Measurements from ENCODE around the gene KCTD15.

Gene KCTD15

DNA sequence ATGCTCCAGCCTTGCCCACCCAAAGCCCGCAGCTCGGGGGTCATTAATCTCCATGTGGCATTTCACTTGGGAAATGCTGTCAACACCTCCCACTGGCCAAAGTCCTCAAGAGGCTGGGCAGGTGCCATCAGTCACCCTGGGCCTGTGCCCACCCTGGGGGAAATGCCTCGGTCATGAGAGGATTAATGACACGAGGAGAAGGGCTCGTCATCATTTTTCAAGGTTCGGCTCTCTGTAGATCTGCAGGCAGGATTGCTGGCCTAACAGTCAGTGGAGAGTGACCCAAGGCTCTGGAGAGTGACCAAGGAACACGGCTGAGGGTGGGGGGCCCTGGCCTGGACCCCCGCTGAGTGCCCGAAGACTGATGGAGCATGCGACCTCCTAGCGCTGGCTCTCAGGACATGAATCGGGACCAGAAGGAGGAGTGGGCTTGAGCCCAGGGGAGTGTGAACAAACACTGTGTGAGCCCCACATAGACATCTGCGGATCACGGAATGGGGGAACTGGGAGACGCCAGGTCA lies 15.2 kb upstream of the KCTD15 start:
- peaks cover 0 to 3% of the 10 kb centered on the region in 2 donors for H3K4me1 ChIP-seq (ENCODE audit: control insufficient read depth in 1 of 2, insufficient read depth in 2 of 2, low read length in 2 of 2)
- H3K4me3 ChIP-seq (ENCODE audit: low read depth in 1 of 2, low read length in 2 of 2): no peak overlapping the region
- H3K36me3 ChIP-seq (ENCODE audit: control insufficient read depth in 1 of 2, insufficient read depth in 2 of 2, low read length in 2 of 2): no peaks in the 10 kb centered on the region
- H3K27ac ChIP-seq (ENCODE audit: low read length): no peak overlapping the region
- peaks cover 6% of the 10 kb centered on the region for H3K27me3 ChIP-seq (ENCODE audit: low read depth, low read length)
- no peaks in the 10 kb centered on the region for H3K9me3 ChIP-seq (ENCODE audit: control insufficient read depth in 1 of 2, low read length in 2 of 2)

DNA sequence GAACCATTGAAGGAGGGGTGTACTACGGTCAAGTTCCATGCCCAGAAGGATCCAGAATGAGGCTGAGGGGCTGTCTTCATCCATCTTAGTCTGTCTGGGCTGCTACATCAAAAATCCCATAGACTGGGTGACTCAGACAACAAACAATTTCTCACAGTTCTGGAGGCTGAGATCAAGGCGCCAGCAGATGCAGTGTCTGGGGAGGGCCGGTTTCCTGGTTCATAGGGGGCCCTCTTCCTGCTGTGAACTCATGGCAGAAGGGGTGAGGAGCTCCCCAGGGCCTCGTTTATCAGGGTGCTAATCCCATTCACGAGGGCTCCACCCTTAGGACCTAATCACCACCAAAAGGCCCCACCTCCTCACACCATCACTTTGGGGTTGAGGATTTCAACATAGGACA lies 14.7 kb upstream of the KCTD15 start:
- Histone ChIP-seq H3K4me1 (ENCODE audit: control insufficient read depth in 1 of 2, insufficient read depth in 2 of 2, low read length in 2 of 2) (peaks cover 0 to 3% of the 10 kb centered on the region in 2 donors), H3K4me3 (ENCODE audit: low read depth in 1 of 2, low read length in 2 of 2) (no peak overlapping the region), H3K9me3 (ENCODE audit: control insufficient read depth in 1 of 2, low read length in 2 of 2) (no peaks in the 10 kb centered on the region), H3K27ac (ENCODE audit: low read length) (no peak overlapping the region), H3K36me3 (ENCODE audit: control insufficient read depth in 1 of 2, insufficient read depth in 2 of 2, low read length in 2 of 2) (no peaks in the 10 kb centered on the region), H3K27me3 (ENCODE audit: low read depth, low read length) (peaks cover 6% of the 10 kb centered on the region)

DNA sequence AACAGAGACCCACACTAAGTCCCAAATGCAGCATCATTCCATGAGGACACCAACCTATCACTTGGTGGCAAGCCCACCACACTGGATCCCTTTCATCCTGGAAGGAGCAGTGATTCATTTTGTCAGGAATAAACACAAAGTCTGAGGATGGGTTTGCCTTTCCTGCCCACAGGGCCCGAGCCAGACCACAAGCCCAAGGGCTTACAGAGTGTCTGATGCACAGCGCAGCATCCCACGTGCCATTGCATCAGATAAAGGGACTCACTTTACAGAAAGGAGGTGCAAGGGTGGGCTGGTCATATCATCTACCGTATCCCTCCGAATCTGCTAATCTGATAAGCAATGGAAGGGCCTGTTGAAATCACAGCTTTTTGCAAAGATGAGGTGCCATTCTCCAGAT lies 12.2 kb upstream of the KCTD15 start:
- no peak overlapping the region for H3K27ac ChIP-seq (ENCODE audit: low read length)
- H3K36me3 ChIP-seq (ENCODE audit: control insufficient read depth in 1 of 2, insufficient read depth in 2 of 2, low read length in 2 of 2): no peaks in the 10 kb centered on the region
- no peaks in the 10 kb centered on the region for H3K9me3 ChIP-seq (ENCODE audit: control insufficient read depth in 1 of 2, low read length in 2 of 2)
- H3K4me3 ChIP-seq (ENCODE audit: low read depth in 1 of 2, low read length in 2 of 2): no peak overlapping the region
- peaks cover under 1% of the 10 kb centered on the region for H3K27me3 ChIP-seq (ENCODE audit: low read depth, low read length)
- H3K4me1 ChIP-seq (ENCODE audit: control insufficient read depth in 1 of 2, insufficient read depth in 2 of 2, low read length in 2 of 2): no peaks in the 10 kb centered on the region

DNA sequence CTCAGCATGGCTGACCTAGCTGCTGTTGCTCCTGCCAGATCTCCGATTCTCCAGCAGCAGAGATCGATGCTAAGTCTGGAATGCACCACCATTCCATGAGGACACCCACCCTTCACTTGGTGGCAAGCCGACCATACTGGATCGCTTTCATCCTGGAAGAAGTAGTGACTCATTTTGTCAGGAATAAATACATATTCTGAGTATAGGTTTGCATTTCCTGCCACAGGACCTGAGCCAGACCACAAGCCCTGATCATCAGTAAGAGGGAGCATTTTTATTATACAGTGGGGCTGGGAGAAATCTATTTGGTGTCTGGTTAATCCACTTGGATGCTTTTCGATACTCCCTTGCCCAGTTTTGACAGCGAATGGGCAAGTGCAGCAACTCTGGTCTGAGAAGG lies 10.9 kb upstream of the KCTD15 start:
- Histone ChIP-seq H3K9me3 (ENCODE audit: control insufficient read depth in 1 of 2, low read length in 2 of 2) (no peaks in the 10 kb centered on the region), H3K4me3 (ENCODE audit: low read depth in 1 of 2, low read length in 2 of 2) (no peak overlapping the region), H3K36me3 (ENCODE audit: control insufficient read depth in 1 of 2, insufficient read depth in 2 of 2, low read length in 2 of 2) (no peaks in the 10 kb centered on the region), H3K27me3 (ENCODE audit: low read depth, low read length) (no peaks in the 10 kb centered on the region), H3K4me1 (ENCODE audit: control insufficient read depth in 1 of 2, insufficient read depth in 2 of 2, low read length in 2 of 2) (no peaks in the 10 kb centered on the region), H3K27ac (ENCODE audit: low read length) (no peak overlapping the region)

DNA sequence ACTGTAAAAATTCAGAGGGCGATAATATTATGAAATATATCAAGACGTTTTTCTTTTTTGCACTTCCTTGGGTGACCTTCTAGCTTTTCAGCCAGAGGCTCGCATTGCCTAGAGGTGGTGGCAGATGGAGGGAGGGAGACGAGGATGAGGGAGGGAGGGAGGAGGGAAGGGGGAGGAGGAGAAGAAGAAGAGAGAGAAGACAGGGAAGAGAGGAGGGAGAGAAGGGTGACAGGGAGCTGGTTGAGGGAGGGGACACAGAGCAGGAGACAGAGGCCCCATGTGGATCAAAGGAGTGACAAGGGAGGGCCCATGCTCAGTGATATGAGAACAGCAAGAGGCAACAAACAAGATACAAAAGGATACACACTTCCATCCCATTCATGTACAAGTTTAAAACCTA lies 8.0 kb upstream of the KCTD15 start:
- H3K9me3 ChIP-seq (ENCODE audit: control insufficient read depth in 1 of 2, low read length in 2 of 2): no peaks in the 10 kb centered on the region
- H3K4me3 ChIP-seq (ENCODE audit: low read depth in 1 of 2, low read length in 2 of 2): no peak overlapping the region
- no peaks in the 10 kb centered on the region for H3K36me3 ChIP-seq (ENCODE audit: control insufficient read depth in 1 of 2, insufficient read depth in 2 of 2, low read length in 2 of 2)
- H3K4me1 ChIP-seq (ENCODE audit: control insufficient read depth in 1 of 2, insufficient read depth in 2 of 2, low read length in 2 of 2): no peaks in the 10 kb centered on the region
- no peak overlapping the region for H3K27ac ChIP-seq (ENCODE audit: low read length)
- no peaks in the 10 kb centered on the region for H3K27me3 ChIP-seq (ENCODE audit: low read depth, low read length)

DNA sequence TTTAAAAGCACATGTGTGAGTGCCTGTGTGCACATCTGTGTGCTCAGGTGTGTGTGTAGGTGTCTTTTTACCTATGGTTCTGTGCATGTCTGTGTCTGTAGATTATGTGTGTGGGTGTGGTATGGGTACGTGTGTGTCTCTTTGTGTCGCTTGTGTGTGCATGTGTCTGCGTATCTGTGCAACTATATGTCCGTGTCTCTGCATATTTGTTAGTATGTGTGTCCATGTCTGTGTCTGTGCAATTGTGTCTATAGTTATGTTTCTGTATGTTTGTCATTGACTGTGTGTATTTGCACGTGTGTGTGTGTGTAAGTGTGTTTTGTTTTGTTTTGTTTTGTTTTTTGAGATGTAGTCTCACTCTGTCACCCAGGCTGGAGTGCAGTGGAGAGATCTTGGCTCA lies 7.3 kb upstream of the KCTD15 start:
- no peak overlapping the region for H3K27ac ChIP-seq (ENCODE audit: low read length)
- H3K27me3 ChIP-seq (ENCODE audit: low read depth, low read length): no peaks in the 10 kb centered on the region
- H3K4me1 ChIP-seq (ENCODE audit: control insufficient read depth in 1 of 2, insufficient read depth in 2 of 2, low read length in 2 of 2): peaks cover 0 to 1% of the 10 kb centered on the region in 2 donors

DNA sequence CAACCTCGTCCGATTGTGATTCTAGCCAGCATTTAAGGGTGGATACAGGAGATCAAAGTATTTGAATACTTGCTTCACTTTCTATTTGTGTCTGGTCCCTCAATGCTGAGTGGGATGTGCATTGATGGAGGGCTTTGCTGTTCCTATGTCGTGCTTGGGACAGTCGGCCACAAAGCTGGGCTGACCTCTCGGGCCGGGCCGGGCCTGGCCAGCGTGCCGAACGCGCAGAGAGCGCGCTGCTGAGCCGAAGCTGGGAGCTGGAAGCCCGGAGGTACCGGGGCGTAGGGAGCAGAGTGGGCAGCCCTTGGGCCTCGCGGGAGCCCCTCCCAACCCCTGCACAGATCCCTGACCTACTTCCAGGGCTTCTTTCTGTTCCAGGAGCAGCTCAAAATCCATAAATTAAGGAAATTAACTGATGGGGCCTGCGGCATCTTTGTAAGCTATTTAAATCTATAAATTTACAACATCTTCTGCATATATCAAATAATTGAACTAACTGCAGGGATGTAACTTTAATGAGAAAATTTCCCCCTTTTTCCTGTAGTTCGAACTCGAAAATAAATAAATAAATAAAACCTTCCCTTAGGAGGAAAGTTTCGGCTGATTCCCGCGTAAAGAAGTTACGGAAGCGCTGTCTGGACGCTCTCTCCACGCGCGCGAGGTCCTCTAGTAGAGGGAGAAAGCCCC lies 1.8 kb upstream of the KCTD15 start:
- H3K27me3 ChIP-seq (ENCODE audit: low read depth, low read length): no peaks in the 10 kb centered on the region
- peaks cover 0 to 25% of the 10 kb centered on the region in 2 donors for H3K4me1 ChIP-seq (ENCODE audit: control insufficient read depth in 1 of 2, insufficient read depth in 2 of 2, low read length in 2 of 2)
- peak overlapping the region; percentile 44 to 85 for H3K4me3 ChIP-seq (ENCODE audit: low read depth in 1 of 2, low read length in 2 of 2)
- no peaks in the 10 kb centered on the region for H3K9me3 ChIP-seq (ENCODE audit: control insufficient read depth in 1 of 2, low read length in 2 of 2)
- no peaks in the 10 kb centered on the region for H3K36me3 ChIP-seq (ENCODE audit: control insufficient read depth in 1 of 2, insufficient read depth in 2 of 2, low read length in 2 of 2)
- peak overlapping the region; percentile 63 for H3K27ac ChIP-seq (ENCODE audit: low read length)

More for the DNA sequence above, 7.3 kb upstream of the KCTD15 start:
- H3K9me3 ChIP-seq (ENCODE audit: control insufficient read depth in 1 of 2, low read length in 2 of 2): no peaks in the 10 kb centered on the region
- no peak overlapping the region for H3K4me3 ChIP-seq (ENCODE audit: low read depth in 1 of 2, low read length in 2 of 2)
- no peaks in the 10 kb centered on the region for H3K36me3 ChIP-seq (ENCODE audit: control insufficient read depth in 1 of 2, insufficient read depth in 2 of 2, low read length in 2 of 2)

DNA sequence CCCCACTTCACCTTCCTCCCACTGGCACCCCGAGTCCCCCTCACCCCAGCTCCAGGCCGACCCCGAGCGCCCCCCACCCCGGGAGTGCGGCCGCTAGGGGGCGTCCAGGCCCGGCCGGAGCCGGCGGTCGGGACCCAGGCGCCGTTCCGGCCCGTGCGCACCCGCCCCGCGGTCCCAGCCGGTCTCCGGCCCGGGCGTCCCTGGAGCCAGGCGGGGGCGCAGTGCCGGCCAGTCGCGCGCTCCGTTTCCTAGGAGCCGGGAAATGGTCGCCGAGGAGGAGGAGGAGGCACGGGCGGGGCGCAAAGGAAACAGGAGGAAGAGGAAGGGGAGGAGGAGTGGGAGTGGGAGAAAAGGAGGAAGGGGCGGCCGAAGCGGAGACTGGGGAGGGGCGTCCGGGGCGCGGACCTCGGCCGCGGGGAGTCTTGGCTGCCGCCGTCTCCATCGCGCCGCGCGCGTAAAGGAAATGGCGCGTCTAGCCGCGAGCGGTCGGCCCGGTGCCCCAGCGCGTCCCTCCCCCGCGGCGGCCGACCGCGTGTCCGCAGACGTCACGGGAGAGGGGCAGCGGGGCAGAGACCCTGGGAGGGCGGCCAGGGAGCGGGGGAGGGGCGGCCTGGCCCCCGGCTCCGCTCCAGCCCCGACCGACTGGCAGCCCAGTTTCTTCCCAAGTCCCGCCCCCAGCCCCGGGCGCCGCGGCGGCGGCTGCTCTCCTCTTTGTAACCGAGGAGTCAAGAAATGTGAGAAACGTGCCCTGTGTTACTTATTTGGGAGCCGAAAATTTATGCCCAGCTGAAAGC lies 1.1 kb upstream of the KCTD15 start:
- Histone ChIP-seq H3K9me3 (ENCODE audit: control insufficient read depth in 1 of 2, low read length in 2 of 2) (no peaks in the 10 kb centered on the region), H3K27me3 (ENCODE audit: low read depth, low read length) (no peaks in the 10 kb centered on the region), H3K4me3 (ENCODE audit: low read depth in 1 of 2, low read length in 2 of 2) (peak overlapping the region; percentile 48 to 85), H3K27ac (ENCODE audit: low read length) (peak overlapping the region; percentile 63), H3K4me1 (ENCODE audit: control insufficient read depth in 1 of 2, insufficient read depth in 2 of 2, low read length in 2 of 2) (peaks cover 0 to 25% of the 10 kb centered on the region in 2 donors), H3K36me3 (ENCODE audit: control insufficient read depth in 1 of 2, insufficient read depth in 2 of 2, low read length in 2 of 2) (no peaks in the 10 kb centered on the region)

DNA sequence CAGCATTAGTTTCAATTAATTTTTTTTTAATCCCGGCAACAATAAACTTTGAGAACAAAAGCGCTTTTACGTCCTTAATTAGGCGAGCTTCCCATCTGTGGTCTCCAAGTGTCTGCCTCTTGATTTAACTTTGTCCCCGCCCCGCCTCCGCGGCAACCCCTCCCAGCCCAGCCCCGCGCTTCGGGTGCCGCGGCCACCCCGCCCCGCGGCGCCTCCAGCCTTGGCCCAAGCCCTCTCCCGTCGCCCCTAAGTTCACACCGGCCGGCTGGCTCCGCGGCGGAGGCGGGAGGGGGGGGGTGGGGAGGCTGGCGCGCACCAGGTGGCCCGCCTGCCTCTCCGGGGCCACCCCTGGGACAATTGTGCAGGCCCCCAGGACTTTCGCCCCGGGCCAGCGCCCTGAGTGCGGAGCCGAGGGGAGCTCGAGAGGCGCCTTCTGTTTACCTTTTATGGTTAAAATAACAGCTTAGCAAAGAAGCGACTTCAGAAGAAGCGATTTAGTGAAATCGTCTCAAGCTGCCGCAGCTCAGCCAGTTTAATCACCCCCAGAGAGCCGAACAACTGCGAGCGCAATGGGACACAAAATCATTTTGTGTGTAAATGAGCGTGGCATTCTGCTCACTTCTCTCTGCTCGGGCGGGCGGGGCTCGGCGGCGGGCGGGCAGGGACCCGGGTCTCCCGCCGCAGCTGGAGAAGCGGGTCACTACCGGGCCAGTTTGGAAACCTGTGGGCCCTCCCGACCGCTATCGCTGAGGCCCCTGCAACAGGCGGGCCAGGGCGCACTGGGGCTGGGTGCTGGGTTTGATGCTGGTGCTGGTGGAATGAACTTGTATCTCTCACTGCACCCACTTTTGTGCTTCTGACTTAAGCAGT lies 1.4 kb downstream of the KCTD15 start:
- peaks cover 0 to 25% of the 10 kb centered on the region in 2 donors for H3K4me1 ChIP-seq (ENCODE audit: control insufficient read depth in 1 of 2, insufficient read depth in 2 of 2, low read length in 2 of 2)
- no peaks in the 10 kb centered on the region for H3K9me3 ChIP-seq (ENCODE audit: control insufficient read depth in 1 of 2, low read length in 2 of 2)
- H3K27ac ChIP-seq (ENCODE audit: low read length): peak overlapping the region; percentile 58
- peak overlapping the region; percentile 59 to 85 for H3K4me3 ChIP-seq (ENCODE audit: low read depth in 1 of 2, low read length in 2 of 2)
- H3K36me3 ChIP-seq (ENCODE audit: control insufficient read depth in 1 of 2, insufficient read depth in 2 of 2, low read length in 2 of 2): peaks cover 5 to 11% of the 10 kb centered on the region in 2 donors
- no peaks in the 10 kb centered on the region for H3K27me3 ChIP-seq (ENCODE audit: low read depth, low read length)

DNA sequence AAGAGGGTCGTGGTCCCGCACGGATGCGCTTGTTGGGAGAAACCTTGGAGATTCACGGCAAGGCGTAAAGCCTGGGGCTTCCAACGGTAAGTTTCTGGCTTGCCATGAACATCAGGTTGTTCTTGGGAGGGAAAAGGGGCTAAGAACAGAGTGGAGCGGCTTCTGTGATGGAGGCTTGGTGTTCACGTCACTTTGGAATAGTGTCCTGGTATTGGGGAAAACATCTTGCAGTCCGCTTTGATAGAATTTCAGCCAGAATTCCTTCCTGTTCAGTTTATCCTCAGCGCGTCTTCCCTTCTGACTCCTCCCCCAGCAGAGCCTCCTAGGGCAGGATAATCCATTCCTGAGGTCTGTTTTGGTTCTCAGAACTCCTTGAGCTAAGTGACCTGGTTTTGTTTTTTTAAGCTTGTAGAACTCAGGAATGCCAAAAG lies 2.0 kb downstream of the KCTD15 start:
- Histone ChIP-seq H3K4me3 (ENCODE audit: low read depth in 1 of 2, low read length in 2 of 2) (peak overlapping the region; percentile 59 to 85), H3K27me3 (ENCODE audit: low read depth, low read length) (no peaks in the 10 kb centered on the region), H3K9me3 (ENCODE audit: control insufficient read depth in 1 of 2, low read length in 2 of 2) (no peaks in the 10 kb centered on the region), H3K36me3 (ENCODE audit: control insufficient read depth in 1 of 2, insufficient read depth in 2 of 2, low read length in 2 of 2) (peaks cover 5 to 11% of the 10 kb centered on the region in 2 donors), H3K4me1 (ENCODE audit: control insufficient read depth in 1 of 2, insufficient read depth in 2 of 2, low read length in 2 of 2) (peaks cover 0 to 25% of the 10 kb centered on the region in 2 donors), H3K27ac (ENCODE audit: low read length) (peak overlapping the region; percentile 58)

DNA sequence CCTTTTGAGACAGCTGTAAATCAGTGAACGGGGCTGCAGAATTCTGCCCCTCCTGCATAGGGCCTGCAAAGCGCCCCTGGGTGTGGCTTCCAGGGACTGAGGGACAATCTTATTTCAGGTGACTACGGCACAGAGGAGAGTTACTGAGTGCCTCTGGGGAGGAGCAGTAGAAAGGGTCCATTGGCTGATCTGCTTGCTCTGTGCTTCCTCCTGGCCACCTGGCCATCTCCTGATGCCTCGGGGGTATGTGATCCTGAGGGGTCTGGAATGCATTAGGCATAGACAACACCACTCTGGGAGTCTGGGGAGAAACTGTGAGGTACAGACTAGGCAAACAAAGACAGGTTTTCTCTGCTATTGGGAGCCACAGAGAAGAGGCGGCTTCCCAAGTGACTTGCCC lies 2.8 kb downstream of the KCTD15 start:
- Histone ChIP-seq H3K4me3 (ENCODE audit: low read depth in 1 of 2, low read length in 2 of 2) (peak overlapping the region in 1 of 2 donors; percentile 85), H3K27me3 (ENCODE audit: low read depth, low read length) (no peaks in the 10 kb centered on the region), H3K27ac (ENCODE audit: low read length) (no peak overlapping the region), H3K36me3 (ENCODE audit: control insufficient read depth in 1 of 2, insufficient read depth in 2 of 2, low read length in 2 of 2) (peaks cover 5 to 11% of the 10 kb centered on the region in 2 donors), H3K4me1 (ENCODE audit: control insufficient read depth in 1 of 2, insufficient read depth in 2 of 2, low read length in 2 of 2) (peaks cover 0 to 31% of the 10 kb centered on the region in 2 donors), H3K9me3 (ENCODE audit: control insufficient read depth in 1 of 2, low read length in 2 of 2) (no peaks in the 10 kb centered on the region)

Data from muscle layer of duodenum (tissue), 2 donors.